B cell (primary cell): ENCODE measurements around the gene ERG. TPM values are rescaled to one million over a fixed set of nuclear protein-coding genes. Genes with fewer than 3 reads are reported as not detected.

Experiments used
- ATAC-seq: fragments of 200-7000 bp; cut with Tn5 transposase; one replicate; pipeline ENCODE4 v1.10.0; 2021; ENCODE audit warnings: low read depth, mild to moderate bottlenecking, moderate number of reproducible peaks, moderate library complexity
- CTCF ChIA-PET: fragments of 350-600 bp; sonication (Branson Sonifier 250); formaldehyde crosslinking; loops from one replicate; lab custom pipeline; 2021; ENCODE audit warnings: antibody characterized with exemption, inconsistent platforms; lab: Charles Lee
- POLR2A ChIA-PET: fragments of 350-600 bp; sonication (Branson Sonifier 250); formaldehyde crosslinking; loops from one replicate; lab custom pipeline; 2021; ENCODE audit warnings: antibody characterized with exemption; lab: Charles Lee
- DNase-seq: peaks from one replicate; pipeline ENCODE4 v3.0.0; 2013
- H2AFZ ChIP-seq: 2 replicates; pipeline ENCODE4 v1.6.1; 2012; ENCODE audit warnings: mild to moderate bottlenecking, low read depth, low read length; ENCODE audit not compliant: insufficient read depth, poor library complexity, severe bottlenecking
- H3K27ac ChIP-seq, 2 donors: 1 replicate in 1 of 2; 2 replicates in 1 of 2; pipeline ENCODE4 v1.5.1; 2012 to 2013; ENCODE audit warnings: low read length in 2 of 2, mild to moderate bottlenecking in 2 of 2, moderate library complexity in 1 of 2
- H3K27me3 ChIP-seq, 4 experiments: fragments of 200-600 bp in 1 of 4; sonication (generic) in 1 of 4; replicated peaks in 1 of 4; 1 replicate in 2 of 4; 2 replicates in 2 of 4; pipeline versions ENCODE4 v1.6.1 to v1.7.0; 2013 to 2016; ENCODE audit warnings: low read length in 3 of 4, mild to moderate bottlenecking in 2 of 4, mixed read lengths in 1 of 4, moderate library complexity in 1 of 4; ENCODE audit not compliant: insufficient read depth in 4 of 4, control insufficient read depth in 3 of 4; ENCODE audit errors: control extremely low read depth in 1 of 4
- H3K36me3 ChIP-seq, 2 experiments: replicated peaks in 1 of 2; 1 replicate in 1 of 2; 2 replicates in 1 of 2; pipeline versions ENCODE4 v1.6.1 to v1.7.1; 2013; ENCODE audit warnings: low read length in 1 of 2; ENCODE audit not compliant: insufficient read depth in 2 of 2, control insufficient read depth in 1 of 2; ENCODE audit errors: control extremely low read depth in 1 of 2, extremely low read depth in 1 of 2
- H3K4me1 ChIP-seq, 2 donors: fragments of 200-600 bp in 1 of 2; sonication (generic) in 1 of 2; 1 replicate in 1 of 2; 2 replicates in 1 of 2; pipeline versions ENCODE4 v1.5.1 to v1.6.1; 2013 to 2017; ENCODE audit warnings: low read length in 2 of 2; ENCODE audit not compliant: control insufficient read depth in 2 of 2, insufficient read depth in 2 of 2
- H3K4me2 ChIP-seq: replicated peaks from 2 replicates; pipeline ENCODE3; 2012; ENCODE audit warnings: mild to moderate bottlenecking, low read depth, low read length; ENCODE audit not compliant: poor library complexity, severe bottlenecking
- H3K4me3 ChIP-seq, 5 experiments: fragments of 200-600 bp in 1 of 5; sonication (generic) in 1 of 5; 1 replicate in 3 of 5; 2 replicates in 2 of 5; pipeline versions ENCODE4 v1.5.1 to v1.7.0; 2011 to 2016; ENCODE audit warnings: low read length in 4 of 5, mild to moderate bottlenecking in 4 of 5, low read depth in 2 of 5, control low read depth in 1 of 5, moderate library complexity in 1 of 5; ENCODE audit not compliant: insufficient read depth in 1 of 5; ENCODE audit errors: control extremely low read depth in 1 of 5, extremely low read depth in 1 of 5
- H3K79me2 ChIP-seq: fragments of 200-600 bp; sonication (generic); one replicate; pipeline ENCODE4 v1.6.0; 2016; ENCODE audit warnings: low read length; ENCODE audit not compliant: control insufficient read depth, insufficient read depth
- H3K9ac ChIP-seq: fragments of 200-600 bp; sonication (generic); 2 replicates; pipeline ENCODE4 v1.6.1; 2017; ENCODE audit warnings: mild to moderate bottlenecking, low read length, moderate library complexity
- H3K9me3 ChIP-seq, 3 donors: one replicate each; pipeline versions ENCODE4 v1.6.1 to v1.7.1; 2013; ENCODE audit warnings: low read length in 2 of 3; ENCODE audit not compliant: control insufficient read depth in 2 of 3, insufficient read depth in 1 of 3; ENCODE audit errors: control extremely low read depth in 1 of 3
- H4K20me1 ChIP-seq: 2 replicates; pipeline ENCODE4 v1.6.0; 2012; ENCODE audit warnings: mild to moderate bottlenecking, low read length; ENCODE audit not compliant: insufficient read depth, control insufficient read depth, poor library complexity, severe bottlenecking
- H3K27ac Mint-ChIP-seq: one replicate; pipeline ENCODE4 v1.8.0; 2021; ENCODE audit warnings: mixed read lengths
- H3K27me3 Mint-ChIP-seq: one replicate; pipeline ENCODE4 v1.8.0; 2021; ENCODE audit warnings: mixed read lengths
- H3K4me1 Mint-ChIP-seq: one replicate; pipeline ENCODE4 v1.8.0; 2021; ENCODE audit warnings: mixed read lengths
- H3K4me3 Mint-ChIP-seq: one replicate; pipeline ENCODE4 v1.8.0; 2021; ENCODE audit warnings: mixed read lengths
- H3K9me3 Mint-ChIP-seq: one replicate; pipeline ENCODE4 v1.8.0; 2022; ENCODE audit warnings: mixed read lengths; ENCODE audit not compliant: insufficient read depth
- CTCF ChIP-seq: fragments of 200-600 bp; IDR thresholded peaks from one replicate; pipeline ENCODE4 v1.8.0; 2022; ENCODE audit warnings: antibody characterized with exemption, mild to moderate bottlenecking
- EZH2 ChIP-seq: IDR thresholded peaks from 2 replicates; pipeline ENCODE4 v1.6.1; 2012; ENCODE audit warnings: borderline replicate concordance, low read depth, mild to moderate bottlenecking, moderate library complexity, low read length; ENCODE audit not compliant: insufficient read depth, poor library complexity, severe bottlenecking
- WGBS: methylation state at CpG from one replicate; pipeline ENCODE4 v1.1.5; 2013; ENCODE audit warnings: missing lambda C conversion rate; ENCODE audit not compliant: insufficient coverage; 5-methylcytosine and 5-hydroxymethylcytosine counted together
- intact Hi-C: fragments of 100-400 bp; cut with micrococcal nuclease; formaldehyde crosslinking; loops from one replicate; pipeline ENCODE4 v1.10.0; 2022
- polyA plus RNA-seq: library from polyadenylated mRNA; depleted of rRNA; stranded (reverse); fragments of >200 nt; gene quantifications from 2 replicates; pipeline ENCODE4 v1.2.3, GENCODE V29; 2012
- total RNA-seq, 2 donors: library from RNA; stranded (reverse); fragments of 120-200 nt in 1 of 2; gene quantifications; 1 replicate in 1 of 2; 2 replicates in 1 of 2; pipeline versions ENCODE4 v1.2.3 to v1.2.4, GENCODE V29; 2013 to 2022

The ERG gene
- total and polyA plus RNA-seq, 2 donors (not counting 1 experiment from before 2014, with no cell fraction given), result 0.17 TPM; not detected in 1

GRCh38 chr21:38467374-38467773 lies 30.9 kb downstream of the ERG start:
- no peak overlapping the region for H3K4me3 ChIP-seq
- H3K36me3 ChIP-seq, result no peaks in the 10 kb centered on the region
- Mint-ChIP-seq H3K27me3 (peaks cover 5% of the 10 kb centered on the region), H3K4me3 (no peak overlapping the region), H3K27ac (no peak overlapping the region), H3K4me1 (no peaks in the 10 kb centered on the region), H3K9me3 (peaks cover 3% of the 10 kb centered on the region)
- no peaks in the 10 kb centered on the region for H3K4me1 ChIP-seq
- 0% methylated on average over 1 of the region's 4 CpGs for WGBS
- no peaks in the 10 kb centered on the region for H3K79me2 ChIP-seq
- no peak for ATAC-seq
- TF ChIP-seq CTCF (no peak), EZH2 (no peak)
- H3K9me3 ChIP-seq, result no peaks in the 10 kb centered on the region
- H2AFZ ChIP-seq, result no peak overlapping the region
- DNase-seq, result no peak
- POLR2A ChIA-PET, result no interaction called here
- no peaks in the 10 kb centered on the region for H4K20me1 ChIP-seq
- intact Hi-C loops, result no loop called here
- no peaks in the 10 kb centered on the region for H3K27me3 ChIP-seq
- H3K9ac ChIP-seq, result no peak overlapping the region
- CTCF ChIA-PET, result no interaction called here
- H3K4me2 ChIP-seq, result no peak overlapping the region
- H3K27ac ChIP-seq, result no peak overlapping the region

GRCh38 chr21:38460171-38460742 lies 38.0 kb downstream of the ERG start:
- H3K4me2 ChIP-seq, result no peak overlapping the region
- Mint-ChIP-seq H3K4me3 (no peak overlapping the region), H3K4me1 (no peaks in the 10 kb centered on the region), H3K27ac (no peak overlapping the region), H3K9me3 (peaks cover 3% of the 10 kb centered on the region), H3K27me3 (no peaks in the 10 kb centered on the region)
- H2AFZ ChIP-seq, result no peak overlapping the region
- H3K27me3 ChIP-seq, result no peaks in the 10 kb centered on the region
- 97% methylated on average over 2 of the region's 6 CpGs for WGBS
- no peak for DNase-seq
- H3K27ac ChIP-seq, result no peak overlapping the region
- H3K9ac ChIP-seq, result no peak overlapping the region
- intact Hi-C loops, result no loop called here
- ATAC-seq, result no peak
- H3K4me1 ChIP-seq, result no peaks in the 10 kb centered on the region
- no peaks in the 10 kb centered on the region for H3K79me2 ChIP-seq
- ChIA-PET POLR2A (no interaction called here), CTCF (no interaction called here)
- no peaks in the 10 kb centered on the region for H3K9me3 ChIP-seq
- H4K20me1 ChIP-seq, result no peaks in the 10 kb centered on the region
- no peaks in the 10 kb centered on the region for H3K36me3 ChIP-seq
- no peak for TF ChIP-seq EZH2
- no peak for TF ChIP-seq CTCF
- no peak overlapping the region for H3K4me3 ChIP-seq
